GM12878 (cell line): Measurements from ENCODE around the gene FAM219A. TPM values are rescaled to one million over a fixed set of nuclear protein-coding genes. Genes with fewer than 3 reads are reported as not detected.

Experiments
- ATAC-seq: fragments of 200-7000 bp; cut with Tn5 transposase; 3 replicates; pipeline ENCODE4 v1.9.1; 2020; ENCODE audit warnings: mild to moderate bottlenecking, moderate library complexity
- BruUV-seq: library from RNA; stranded (reverse); fragments of 400-500 nt; replicated peaks from 2 replicates; lab custom pipeline; 2021; lab: Mats Ljungman, UMichigan
- CTCF ChIA-PET: fragments of 300-600 bp; sonication (Branson Sonifier 250); formaldehyde crosslinking; extraction: SDS; loops from one replicate; lab custom pipeline; 2021; ENCODE audit warnings: inconsistent platforms; lab: Yijun Ruan, JAX
- POLR2A ChIA-PET: fragments of 350-600 bp; formaldehyde crosslinking; extraction: SDS; loops from one replicate; lab custom pipeline; 2021; ENCODE audit warnings: inconsistent platforms; lab: Charles Lee
- RAD21 ChIA-PET: fragments of 300-600 bp; sonication (Branson Sonifier 250); formaldehyde crosslinking; loops from one replicate; lab custom pipeline; 2023; ENCODE audit warnings: antibody characterized with exemption; ENCODE audit not compliant: unreplicated experiment; lab: Charles Lee
- SMC1A ChIA-PET: fragments of 300-600 bp; sonication (Branson Sonifier 250); formaldehyde crosslinking; loops from one replicate; lab custom pipeline; 2023; ENCODE audit not compliant: unreplicated experiment, uncharacterized antibody; lab: Charles Lee
- DNase-seq: peaks from one replicate; pipeline ENCODE4 v3.0.0-alpha.2; 2011; ENCODE audit warnings: low read depth, low spot score
- FAIRE-seq: peaks from 3 replicates; lab custom pipeline; 2011; peaks lifted over from hg19 to GRCh38; lab: Jason Lieb, UNC
- H2AFZ ChIP-seq: 2 replicates; pipeline ENCODE4 v1.6.0; 2011; ENCODE audit warnings: low read depth, low read length, control low read depth; ENCODE audit not compliant: control insufficient read depth
- H3K27ac ChIP-seq: 2 replicates; pipeline ENCODE4 v1.5.1; 2011; ENCODE audit warnings: control low read depth; ENCODE audit not compliant: control insufficient read depth, insufficient read depth
- H3K27me3 ChIP-seq, 2 experiments: replicated peaks in 1 of 2; 2 replicates each; pipeline versions ENCODE4 v1.6.0 to v1.6.1; 2011; ENCODE audit warnings: low read length in 1 of 2; ENCODE audit not compliant: control insufficient read depth in 2 of 2, insufficient read depth in 2 of 2
- H3K36me3 ChIP-seq, 2 experiments: 2 replicates each; pipeline ENCODE4 v1.5.1; 2011; ENCODE audit warnings: low read length in 1 of 2; ENCODE audit not compliant: control insufficient read depth in 2 of 2, insufficient read depth in 2 of 2
- H3K4me1 ChIP-seq: 2 replicates; pipeline ENCODE4 v1.6.1; 2011; ENCODE audit warnings: mild to moderate bottlenecking, low read length, moderate library complexity, mixed read lengths; ENCODE audit not compliant: control insufficient read depth, insufficient read depth
- H3K4me2 ChIP-seq: 2 replicates; pipeline ENCODE4 v1.6.0; 2011; ENCODE audit warnings: control low read depth; ENCODE audit not compliant: control insufficient read depth, insufficient read depth
- H3K4me3 ChIP-seq: fragments of 200-600 bp; sonication (generic); 2 replicates; pipeline ENCODE4 v1.5.1; 2016
- H3K79me2 ChIP-seq: 2 replicates; pipeline ENCODE4 v1.6.0; 2011; ENCODE audit warnings: low read length; ENCODE audit not compliant: control insufficient read depth, insufficient read depth
- H3K9ac ChIP-seq: 2 replicates; pipeline ENCODE4 v1.8.0; 2011; ENCODE audit warnings: low read length, control low read depth, mixed read lengths; ENCODE audit not compliant: control insufficient read depth, insufficient read depth
- H3K9me3 ChIP-seq: replicated peaks from 3 replicates; pipeline ENCODE4 v1.5.1; 2011; ENCODE audit warnings: mild to moderate bottlenecking, low read length; ENCODE audit not compliant: control insufficient read depth, insufficient read depth
- H4K20me1 ChIP-seq: 2 replicates; pipeline ENCODE4 v1.6.0; 2011; ENCODE audit not compliant: control insufficient read depth, insufficient read depth
- CBFB ChIP-seq: IDR thresholded peaks from 2 replicates; pipeline ENCODE4 v1.6.1; 2016; ENCODE audit warnings: antibody characterized with exemption, low read depth
- CHD1 ChIP-seq: IDR thresholded peaks from 2 replicates; pipeline ENCODE4 v1.6.1; 2012; ENCODE audit warnings: low read depth, low read length, improper control_type of control experiment
- DPF2 ChIP-seq: fragments of 450-650 bp; IDR thresholded peaks from 2 replicates; pipeline ENCODE4 v1.6.1; 2017; ENCODE audit warnings: mild to moderate bottlenecking
- HDAC6 ChIP-seq: fragments of 200-600 bp; sonication (generic); IDR thresholded peaks from one replicate; pipeline ENCODE4 v1.8.0; 2017; ENCODE audit warnings: antibody characterized with exemption; ENCODE audit not compliant: unreplicated experiment
- IKZF2 ChIP-seq, 2 experiments: fragments of 450-650 bp; IDR thresholded peaks; 2 replicates each; pipeline ENCODE4 v1.6.1; 2017; ENCODE audit warnings: mild to moderate bottlenecking in 2 of 2, moderate library complexity in 2 of 2
- RUNX3 ChIP-seq: IDR thresholded peaks from 2 replicates; pipeline ENCODE4 v1.6.1; 2012; ENCODE audit warnings: low read length, inconsistent platforms
- SMARCA5 ChIP-seq: fragments of 450-650 bp; IDR thresholded peaks from 2 replicates; pipeline ENCODE4 v1.6.1; 2017; ENCODE audit warnings: mild to moderate bottlenecking
- SP1 ChIP-seq: IDR thresholded peaks from one replicate; pipeline ENCODE4 v1.6.1; 2011; ENCODE audit warnings: low read depth, low read length
- SREBF2 ChIP-seq: IDR thresholded peaks from 2 replicates; pipeline ENCODE4 v1.6.1; 2012; ENCODE audit warnings: mild to moderate bottlenecking, low read length
- ZNF274 ChIP-seq: IDR thresholded peaks from one replicate; pipeline ENCODE4 v1.8.0; 2011; ENCODE audit not compliant: insufficient read length, insufficient read depth
- WGBS: methylation state at CpG from one replicate; pipeline ENCODE4 v1.1.6; 2016; ENCODE audit warnings: low lambda C conversion rate; ENCODE audit not compliant: insufficient replicate concordance, insufficient coverage; ENCODE audit errors: missing lambda C conversion rate; 5-methylcytosine and 5-hydroxymethylcytosine counted together
- in situ Hi-C: fragments of 300-500 bp; cut with MboI; formaldehyde crosslinking; loops from 9 replicates; pipeline ENCODE4 v1.14.3; 2018; ENCODE audit warnings: mixed read lengths
- intact Hi-C: fragments of 100-400 bp; cut with micrococcal nuclease; formaldehyde crosslinking; loops from one replicate; pipeline ENCODE4 v1.14.2; 2022; ENCODE audit not compliant: unreplicated experiment
- polyA plus RNA-seq, 11 experiments: library from polyadenylated mRNA; depleted of rRNA in 4 of 11; unstranded in 6 of 11; stranded (reverse) in 5 of 11; fragments of >200 nt; fragmentation: Nextera tagmentation in 4 of 11; fragmentation: Illumina TruSeq in 1 of 11; extraction: Ambion mirVana in 4 of 11; extraction: Trizol in 1 of 11; gene quantifications; 1 replicate in 1 of 11; 2 replicates in 10 of 11; pipeline versions ENCODE4 v1.2.1 to v1.2.3, GENCODE V29; 2011 to 2016; ENCODE audit warnings: inconsistent platforms in 2 of 11, missing spikeins in 2 of 11, low read depth in 1 of 11
- total RNA-seq, 4 experiments: library from RNA; depleted of rRNA in 3 of 4; stranded (reverse); fragments of >200 nt in 3 of 4; fragmentation: Illumina TruSeq in 1 of 4; extraction: Trizol in 1 of 4; gene quantifications; 2 replicates each; pipeline versions ENCODE4 v1.2.1 to v1.2.3, GENCODE V29; 2013 to 2021
- TF ChIP-seq, protein P1 (sequence below): fragments of 150-350 bp; IDR thresholded peaks from 2 replicates; pipeline ENCODE4 v1.6.1; 2014; ENCODE audit warnings: mild to moderate bottlenecking, low read depth, low read length
- TF ChIP-seq, protein P2 (sequence below): IDR thresholded peaks from 2 replicates; pipeline ENCODE4 v1.6.1; 2012; ENCODE audit warnings: low read depth, low read length, improper control_type of control experiment
- TF ChIP-seq, protein P3 (sequence below): IDR thresholded peaks from 2 replicates; pipeline ENCODE4 v1.6.1; 2011; ENCODE audit warnings: low read depth, low read length, improper control_type of control experiment, borderline replicate concordance
- TF ChIP-seq, protein P4 (sequence below): fragments of 450-650 bp; IDR thresholded peaks from 2 replicates; pipeline ENCODE4 v1.6.1; 2016; ENCODE audit warnings: mild to moderate bottlenecking, moderate library complexity, borderline replicate concordance

The FAM219A gene
- total and polyA plus RNA-seq, 10 of the 15 experiments (the other 5 are each of a cell fraction or from before 2014, with no cell fraction given), result 0.11 to 2.0 (median 0.71) TPM

DNA sequence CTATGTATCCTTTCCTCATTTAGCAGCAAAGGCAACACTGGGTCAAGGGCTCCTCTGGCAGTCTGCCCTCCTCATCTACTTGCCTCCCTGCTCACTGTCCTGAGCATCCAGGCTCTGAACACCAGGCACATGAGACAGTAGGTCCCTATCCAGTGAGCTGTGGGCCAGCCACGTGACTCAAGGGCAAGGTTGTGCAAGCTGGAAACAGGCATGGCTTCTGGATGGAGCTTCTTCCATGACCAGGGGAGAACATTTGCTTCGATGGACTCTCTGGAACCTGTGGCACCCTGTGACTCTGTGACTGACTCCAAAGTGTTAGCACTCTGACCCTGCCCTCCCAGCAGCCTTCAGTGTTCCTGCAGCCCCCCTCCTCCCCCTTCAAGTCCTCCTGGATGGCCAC lies 33.2 kb upstream of the FAM219A start (continued):
- TF ChIP-seq RUNX3 (no peak), IKZF2 (IDR thresholded peaks at IDR 0.05) (no peak), ZNF274 (no peak), DPF2 (no peak), SREBF2 (no peak)
- TF ChIP-seq, protein P1, sequence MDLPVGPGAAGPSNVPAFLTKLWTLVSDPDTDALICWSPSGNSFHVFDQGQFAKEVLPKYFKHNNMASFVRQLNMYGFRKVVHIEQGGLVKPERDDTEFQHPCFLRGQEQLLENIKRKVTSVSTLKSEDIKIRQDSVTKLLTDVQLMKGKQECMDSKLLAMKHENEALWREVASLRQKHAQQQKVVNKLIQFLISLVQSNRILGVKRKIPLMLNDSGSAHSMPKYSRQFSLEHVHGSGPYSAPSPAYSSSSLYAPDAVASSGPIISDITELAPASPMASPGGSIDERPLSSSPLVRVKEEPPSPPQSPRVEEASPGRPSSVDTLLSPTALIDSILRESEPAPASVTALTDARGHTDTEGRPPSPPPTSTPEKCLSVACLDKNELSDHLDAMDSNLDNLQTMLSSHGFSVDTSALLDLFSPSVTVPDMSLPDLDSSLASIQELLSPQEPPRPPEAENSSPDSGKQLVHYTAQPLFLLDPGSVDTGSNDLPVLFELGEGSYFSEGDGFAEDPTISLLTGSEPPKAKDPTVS, result no peak

DNA sequence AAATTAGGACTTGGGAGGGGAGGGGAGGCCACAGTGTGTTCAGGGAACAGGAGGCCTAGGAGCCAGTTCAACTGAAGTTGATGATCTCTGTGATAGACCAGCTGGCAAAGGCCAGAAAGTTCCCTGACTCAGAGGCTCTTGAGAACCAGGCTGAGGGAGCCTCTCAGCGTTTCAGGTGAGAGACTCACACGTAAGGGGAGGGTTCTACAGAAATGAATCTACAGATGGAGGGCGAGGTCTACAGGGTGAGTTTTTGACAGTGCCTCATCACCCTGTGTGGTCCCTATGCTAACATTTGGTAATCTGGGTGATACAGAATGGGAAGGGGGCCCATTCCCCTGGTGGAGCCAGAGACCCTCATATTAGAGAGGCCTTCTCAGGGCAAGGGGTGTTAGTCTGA lies 32.4 kb upstream of the FAM219A start:
- in situ Hi-C loops, result no loop called here

More for the DNA sequence above, 32.4 kb upstream of the FAM219A start:
- H3K36me3 ChIP-seq, result no peaks in the 10 kb centered on the region
- no peak overlapping the region for H2AFZ ChIP-seq
- WGBS, result 0% methylated on average over 3 of the region's 3 CpGs
- intact Hi-C loops, result no loop called here
- peaks cover 4 to 21% of the 10 kb centered on the region in 2 experiments; a peak in 3 of 4 replicates for H3K27me3 ChIP-seq
- no peak overlapping the region for H3K4me2 ChIP-seq
- no peak overlapping the region for H3K9ac ChIP-seq
- no peaks in the 10 kb centered on the region for H3K4me1 ChIP-seq
- DNase-seq, result no peak
- TF ChIP-seq, protein P2, sequence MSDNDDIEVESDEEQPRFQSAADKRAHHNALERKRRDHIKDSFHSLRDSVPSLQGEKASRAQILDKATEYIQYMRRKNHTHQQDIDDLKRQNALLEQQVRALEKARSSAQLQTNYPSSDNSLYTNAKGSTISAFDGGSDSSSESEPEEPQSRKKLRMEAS, result no peak
- TF ChIP-seq SP1 (no peak), SREBF2 (no peak), CHD1 (no peak), HDAC6 (no peak), CBFB (no peak), SMARCA5 (no peak)
- TF ChIP-seq, protein P3, sequence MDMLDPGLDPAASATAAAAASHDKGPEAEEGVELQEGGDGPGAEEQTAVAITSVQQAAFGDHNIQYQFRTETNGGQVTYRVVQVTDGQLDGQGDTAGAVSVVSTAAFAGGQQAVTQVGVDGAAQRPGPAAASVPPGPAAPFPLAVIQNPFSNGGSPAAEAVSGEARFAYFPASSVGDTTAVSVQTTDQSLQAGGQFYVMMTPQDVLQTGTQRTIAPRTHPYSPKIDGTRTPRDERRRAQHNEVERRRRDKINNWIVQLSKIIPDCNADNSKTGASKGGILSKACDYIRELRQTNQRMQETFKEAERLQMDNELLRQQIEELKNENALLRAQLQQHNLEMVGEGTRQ, result no peak
- TF ChIP-seq, protein P4, sequence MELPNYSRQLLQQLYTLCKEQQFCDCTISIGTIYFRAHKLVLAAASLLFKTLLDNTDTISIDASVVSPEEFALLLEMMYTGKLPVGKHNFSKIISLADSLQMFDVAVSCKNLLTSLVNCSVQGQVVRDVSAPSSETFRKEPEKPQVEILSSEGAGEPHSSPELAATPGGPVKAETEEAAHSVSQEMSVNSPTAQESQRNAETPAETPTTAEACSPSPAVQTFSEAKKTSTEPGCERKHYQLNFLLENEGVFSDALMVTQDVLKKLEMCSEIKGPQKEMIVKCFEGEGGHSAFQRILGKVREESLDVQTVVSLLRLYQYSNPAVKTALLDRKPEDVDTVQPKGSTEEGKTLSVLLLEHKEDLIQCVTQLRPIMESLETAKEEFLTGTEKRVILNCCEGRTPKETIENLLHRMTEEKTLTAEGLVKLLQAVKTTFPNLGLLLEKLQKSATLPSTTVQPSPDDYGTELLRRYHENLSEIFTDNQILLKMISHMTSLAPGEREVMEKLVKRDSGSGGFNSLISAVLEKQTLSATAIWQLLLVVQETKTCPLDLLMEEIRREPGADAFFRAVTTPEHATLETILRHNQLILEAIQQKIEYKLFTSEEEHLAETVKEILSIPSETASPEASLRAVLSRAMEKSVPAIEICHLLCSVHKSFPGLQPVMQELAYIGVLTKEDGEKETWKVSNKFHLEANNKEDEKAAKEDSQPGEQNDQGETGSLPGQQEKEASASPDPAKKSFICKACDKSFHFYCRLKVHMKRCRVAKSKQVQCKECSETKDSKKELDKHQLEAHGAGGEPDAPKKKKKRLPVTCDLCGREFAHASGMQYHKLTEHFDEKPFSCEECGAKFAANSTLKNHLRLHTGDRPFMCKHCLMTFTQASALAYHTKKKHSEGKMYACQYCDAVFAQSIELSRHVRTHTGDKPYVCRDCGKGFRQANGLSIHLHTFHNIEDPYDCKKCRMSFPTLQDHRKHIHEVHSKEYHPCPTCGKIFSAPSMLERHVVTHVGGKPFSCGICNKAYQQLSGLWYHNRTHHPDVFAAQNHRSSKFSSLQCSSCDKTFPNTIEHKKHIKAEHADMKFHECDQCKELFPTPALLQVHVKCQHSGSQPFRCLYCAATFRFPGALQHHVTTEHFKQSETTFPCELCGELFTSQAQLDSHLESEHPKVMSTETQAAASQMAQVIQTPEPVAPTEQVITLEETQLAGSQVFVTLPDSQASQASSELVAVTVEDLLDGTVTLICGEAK, result no peak
- TF ChIP-seq, all 136 proteins: peak for 0
- FAIRE-seq (no peak), ATAC-seq (no peak)
- no peaks in the 10 kb centered on the region; the same call in 1 of the 2 replicates for H4K20me1 ChIP-seq
- ChIA-PET SMC1A (interaction anchor here (1.1 kb wide), 1 partner anchor 54 kb away, joined by 3 read pairs; no protein-coding TSS in a partner anchor), POLR2A (no interaction called here), CTCF (interaction anchor here (1.9 to 2.0 kb wide), 2 partner anchors 10 to 12 kb away, joined by 5 to 8 read pairs; no protein-coding TSS in a partner anchor), RAD21 (no interaction called here)
- no peaks in the 10 kb centered on the region for H3K9me3 ChIP-seq
- H3K27ac ChIP-seq, result no peak overlapping the region
- no peak overlapping the region for H3K4me3 ChIP-seq
- no peaks in the 10 kb centered on the region for H3K79me2 ChIP-seq
- BruUV-seq, result no TSS peak
